ENCODE measurements around the gene MAP4K2.

DNA sequence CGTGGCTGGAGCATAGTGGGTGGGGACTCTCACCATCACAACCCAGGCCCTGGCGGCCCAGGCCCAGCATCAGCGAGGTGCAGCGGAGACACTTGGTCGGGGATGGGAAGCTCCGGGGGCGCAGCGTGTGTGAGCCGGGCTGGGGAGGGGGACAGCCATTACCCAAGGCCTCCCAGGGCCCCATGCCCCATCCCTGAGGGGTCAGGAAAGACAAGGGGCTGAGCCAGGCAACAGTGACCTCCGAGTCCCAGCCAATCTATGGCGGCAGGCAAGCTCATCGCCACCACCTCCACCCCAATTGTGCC, 30.1 kb upstream of the MAP4K2 start:
- TF ChIP-seq FOXA1 (IDR thresholded peaks at IDR 0.05): no peak
- TF ChIP-seq FOXM1 (IDR thresholded peaks at IDR 0.05; ENCODE audit: borderline replicate concordance): no peak
- TF ChIP-seq BHLHE40 (IDR thresholded peaks at IDR 0.05; ENCODE audit: borderline replicate concordance): no peak
